ENCODE results near the gene OPTN.

OPTN gene

GRCh38 chr10:13184276-13184675 lies 84.3 kb downstream of the OPTN start:
- no peak for DNase-seq (ENCODE audit: low read depth)

DNA sequence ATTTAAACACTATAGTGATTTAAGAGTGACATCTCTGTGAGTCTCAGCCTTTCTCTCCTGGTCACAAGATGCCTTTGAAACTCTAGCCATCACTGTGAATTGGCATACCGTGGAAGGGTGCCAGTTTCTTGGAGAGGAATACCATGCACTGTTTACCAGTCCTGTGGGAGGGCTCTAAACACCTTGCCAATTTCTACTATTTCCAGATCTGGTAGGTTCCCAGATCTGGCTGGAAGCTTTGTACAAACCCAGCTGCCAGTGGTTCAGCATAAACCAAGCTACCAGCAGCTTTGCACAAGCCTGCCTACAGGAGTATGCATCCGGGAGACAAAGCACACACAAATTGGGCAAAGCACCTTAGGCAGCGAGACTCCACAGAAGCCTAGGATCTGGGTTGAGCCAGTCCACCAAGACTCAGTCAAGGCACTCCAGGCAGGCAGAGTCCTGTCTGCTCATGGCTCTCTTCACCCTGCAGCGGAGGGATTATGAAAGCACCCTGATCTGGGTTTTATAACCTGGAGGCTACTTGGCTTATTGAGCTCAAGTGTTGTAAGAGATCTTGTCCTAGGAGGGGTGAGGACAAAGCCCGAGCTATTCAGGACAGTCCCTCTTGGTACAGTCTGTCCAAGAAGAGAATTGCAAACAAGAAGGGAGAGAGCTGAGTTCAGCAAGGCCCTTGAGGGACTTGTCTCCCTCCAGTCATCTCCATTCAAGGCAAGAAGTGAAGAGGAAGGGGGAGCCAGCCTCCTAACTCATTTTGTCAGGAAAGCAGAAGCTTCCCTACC lies 85.0 kb downstream of the OPTN start:
- DNase-seq (ENCODE audit: low read depth) = no peak

DNA sequence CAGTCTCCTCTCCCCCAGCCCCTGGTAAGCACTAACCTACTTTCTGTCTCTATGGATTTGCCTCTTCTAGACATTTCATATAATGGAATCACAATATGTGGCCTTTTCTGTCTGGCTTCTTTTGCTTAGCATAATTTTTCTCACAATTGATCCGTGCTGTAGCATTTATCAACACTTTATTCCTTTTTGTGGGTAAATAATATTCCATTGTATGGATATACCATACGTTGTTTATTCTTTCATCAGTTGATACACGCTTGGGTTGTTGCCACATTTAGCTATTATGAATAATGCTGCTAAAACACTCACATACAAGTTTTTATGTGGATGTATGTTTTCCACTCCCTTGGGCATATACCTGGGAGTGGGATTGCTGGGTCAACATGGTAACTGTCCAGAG lies 87.2 kb downstream of the OPTN start:
- DNase-seq (ENCODE audit: low read depth) = no peak
